GM23338 (cell line): ENCODE results near the gene TRAPPC4. TPM values are rescaled to one million over a fixed set of nuclear protein-coding genes. Genes with fewer than 3 reads are reported as not detected.

Experiments
- ATAC-seq: fragments of 200-7000 bp; cut with Tn5 transposase; 3 replicates; pipeline ENCODE4 v1.9.1; 2020
- DNase-seq: peaks from one replicate; pipeline ENCODE4 v3.0.0-alpha.2; 2015; ENCODE audit warnings: low spot score
- H2AFZ ChIP-seq: fragments of 200-600 bp; sonication (generic); 2 replicates; pipeline ENCODE4 v1.8.0; 2016; ENCODE audit warnings: antibody characterized with exemption, mild to moderate bottlenecking, moderate library complexity
- H3F3A ChIP-seq: fragments of 200-600 bp; sonication (generic); replicated peaks from 2 replicates; pipeline ENCODE4 v1.8.0; 2017; ENCODE audit warnings: antibody characterized with exemption, mixed run types, low read depth
- H3K27ac ChIP-seq: fragments of 200-600 bp; sonication (generic); 2 replicates; pipeline ENCODE4 v1.6.1; 2016; ENCODE audit warnings: low read depth
- H3K27me3 ChIP-seq: fragments of 200-600 bp; sonication (generic); 2 replicates; pipeline ENCODE4 v1.8.0; 2016; ENCODE audit warnings: mild to moderate bottlenecking, mixed run types, moderate library complexity; ENCODE audit not compliant: insufficient read depth
- H3K36me3 ChIP-seq: fragments of 200-600 bp; sonication (generic); 2 replicates; pipeline ENCODE4 v1.8.0; 2016; ENCODE audit warnings: mild to moderate bottlenecking; ENCODE audit not compliant: insufficient read depth
- H3K4me1 ChIP-seq: fragments of 200-600 bp; sonication (generic); 2 replicates; pipeline ENCODE4 v1.8.0; 2016; ENCODE audit warnings: mild to moderate bottlenecking, moderate library complexity; ENCODE audit not compliant: insufficient read depth
- H3K4me2 ChIP-seq: fragments of 200-600 bp; sonication (generic); 2 replicates; pipeline ENCODE4 v1.7.1; 2017; ENCODE audit warnings: mixed run types
- H3K4me3 ChIP-seq: fragments of 200-600 bp; sonication (generic); 2 replicates; pipeline ENCODE4 v1.6.1; 2016; ENCODE audit warnings: mixed run types
- H3K79me2 ChIP-seq: fragments of 200-600 bp; sonication (generic); replicated peaks from 2 replicates; pipeline ENCODE4 v1.8.0; 2017; ENCODE audit warnings: mild to moderate bottlenecking; ENCODE audit not compliant: insufficient read depth
- H3K9me2 ChIP-seq: fragments of 200-600 bp; sonication (generic); 2 replicates; pipeline ENCODE4 v1.8.0; 2017; ENCODE audit not compliant: insufficient read depth
- H4K20me1 ChIP-seq: fragments of 200-600 bp; sonication (generic); replicated peaks from 2 replicates; pipeline ENCODE4 v1.8.0; 2017; ENCODE audit warnings: mild to moderate bottlenecking; ENCODE audit not compliant: insufficient read depth
- H3K27ac Mint-ChIP-seq: 2 replicates; pipeline ENCODE4 v1.8.0; 2020; ENCODE audit warnings: inconsistent platforms, mild to moderate bottlenecking, moderate library complexity, mixed read lengths
- H3K27me3 Mint-ChIP-seq: 3 replicates; pipeline ENCODE4 v1.8.0; 2022; ENCODE audit warnings: low read depth, mild to moderate bottlenecking, moderate library complexity, mixed read lengths, inconsistent platforms; ENCODE audit not compliant: insufficient read depth, poor library complexity
- H3K36me3 Mint-ChIP-seq: 3 replicates; pipeline ENCODE4 v1.8.0; 2021; ENCODE audit warnings: low read depth, mild to moderate bottlenecking, inconsistent platforms, moderate library complexity, mixed read lengths
- H3K4me1 Mint-ChIP-seq: 3 replicates; pipeline ENCODE4 v1.8.0; 2020; ENCODE audit warnings: mild to moderate bottlenecking, inconsistent platforms, mixed read lengths
- H3K4me3 Mint-ChIP-seq: 3 replicates; pipeline ENCODE4 v1.8.0; 2021; ENCODE audit warnings: moderate library complexity, mild to moderate bottlenecking, inconsistent platforms, mixed read lengths
- H3K9me3 Mint-ChIP-seq: 3 replicates; pipeline ENCODE4 v1.8.0; 2020; ENCODE audit warnings: moderate library complexity, mild to moderate bottlenecking, inconsistent platforms, mixed read lengths
- CREB1 ChIP-seq: fragments of 250-450 bp; sonication (Bioruptor Pico); IDR thresholded peaks from 2 replicates; pipeline ENCODE4 v1.5.0; 2020; ENCODE audit warnings: low read depth, mild to moderate bottlenecking, moderate library complexity
- CTCF ChIP-seq, 2 experiments: fragments of 200-600 bp in 1 of 2; sonication (generic) in 1 of 2; conservative IDR thresholded peaks; 2 replicates each; pipeline versions ENCODE4 v1.5.1 to v1.6.1; 2016 to 2017; ENCODE audit warnings: antibody characterized with exemption in 2 of 2, low read depth in 2 of 2, mild to moderate bottlenecking in 2 of 2, moderate library complexity in 1 of 2
- ETS1 ChIP-seq: IDR thresholded peaks from 2 replicates; pipeline ENCODE4 v1.6.1; 2016; ENCODE audit warnings: antibody characterized with exemption
- EZH2 ChIP-seq: fragments of 200-600 bp; sonication (generic); IDR thresholded peaks from one replicate; pipeline ENCODE4 v1.8.0; 2017; ENCODE audit warnings: antibody characterized with exemption, mild to moderate bottlenecking, low read depth; ENCODE audit not compliant: unreplicated experiment
- EZH2phosphoT487 ChIP-seq: fragments of 200-600 bp; sonication (generic); IDR thresholded peaks from one replicate; pipeline ENCODE4 v1.8.1; 2018; ENCODE audit warnings: antibody characterized with exemption; ENCODE audit not compliant: unreplicated experiment
- JUNB ChIP-seq: IDR thresholded peaks from one replicate; pipeline ENCODE4 v1.6.1; 2016; ENCODE audit warnings: antibody characterized with exemption; ENCODE audit not compliant: unreplicated experiment
- NANOG ChIP-seq: IDR thresholded peaks from 2 replicates; pipeline ENCODE4 v1.6.1; 2016; ENCODE audit warnings: antibody characterized with exemption, borderline replicate concordance
- POLR2AphosphoS5 ChIP-seq: IDR thresholded peaks from 2 replicates; pipeline ENCODE4 v1.6.1; 2016; ENCODE audit warnings: antibody characterized with exemption, low read depth
- STAT1 ChIP-seq: IDR thresholded peaks from one replicate; pipeline ENCODE4 v1.6.1; 2016; ENCODE audit warnings: antibody characterized with exemption; ENCODE audit not compliant: unreplicated experiment
- ZNF114 ChIP-seq: fragments of 250-450 bp; sonication (Bioruptor Pico); IDR thresholded peaks from 2 replicates; pipeline ENCODE4 v1.5.0; 2020; ENCODE audit warnings: mild to moderate bottlenecking, moderate library complexity
- ZNF331 ChIP-seq: fragments of 250-450 bp; sonication (Bioruptor Pico); IDR thresholded peaks from 2 replicates; pipeline ENCODE4 v1.5.0; 2020; ENCODE audit warnings: low read depth, mild to moderate bottlenecking, moderate library complexity
- polyA plus RNA-seq: library from polyadenylated mRNA; unstranded; fragments of >200 nt; fragmentation: Nextera tagmentation; extraction: Ambion mirVana; gene quantifications from 2 replicates; pipeline ENCODE4 v1.2.1, GENCODE V29; 2016
- total RNA-seq: library from RNA; depleted of rRNA; stranded (reverse); fragments of >200 nt; shearing (Covaris generic); gene quantifications from 2 replicates; pipeline ENCODE4 v1.2.3, GENCODE V29; 2014
- TF ChIP-seq, protein P1 (sequence below): fragments of 250-450 bp; sonication (Bioruptor Pico); IDR thresholded peaks from 2 replicates; pipeline ENCODE4 v1.5.0; 2020; ENCODE audit warnings: mild to moderate bottlenecking, moderate library complexity
- TF ChIP-seq, protein P2 (sequence below): IDR thresholded peaks from one replicate; pipeline ENCODE4 v1.6.1; 2018; ENCODE audit warnings: antibody characterized with exemption; ENCODE audit not compliant: unreplicated experiment

TRAPPC4 gene
- total and polyA plus RNA-seq, 2 experiments from 2014 or later, result 79.9 to 142 TPM

DNA sequence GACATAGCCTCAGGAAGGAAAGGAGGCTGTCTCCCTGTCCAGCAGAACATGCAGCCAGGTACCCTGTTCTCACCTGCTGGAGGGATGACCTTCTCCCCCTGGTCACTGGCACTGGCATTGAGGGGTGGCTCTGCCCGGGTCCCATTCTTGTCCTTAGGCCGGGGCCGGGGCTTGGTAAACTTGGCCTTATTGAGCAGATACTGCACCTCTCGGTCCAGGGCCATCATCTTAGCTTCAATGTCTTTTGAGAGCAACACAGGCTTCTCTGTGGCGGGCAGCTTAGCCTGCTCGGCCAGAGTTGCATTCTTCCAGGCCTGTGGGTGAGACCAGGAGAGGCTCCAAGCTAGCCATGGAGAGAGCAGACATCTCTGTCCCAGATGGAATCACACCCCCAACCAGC, 27.9 kb downstream of the TRAPPC4 start:
- no peaks in the 10 kb centered on the region for H3K9me3 Mint-ChIP-seq
- no peak overlapping the region for H2AFZ ChIP-seq
- no peak overlapping the region for H3K27ac ChIP-seq
- H3K4me3 ChIP-seq, result no peak overlapping the region
- TF ChIP-seq CREB1 (no peak), EZH2 (no peak), EZH2phosphoT487 (no peak), JUNB (no peak), CTCF (conservative IDR thresholded peaks at IDR 0.05; ENCODE audit: low read depth in 2 of 2) (no peak), STAT1 (no peak), POLR2AphosphoS5 (no peak), NANOG (no peak), ZNF331 (CRISPR knock-in tag) (no peak), ETS1 (no peak), ZNF114 (CRISPR knock-in tag) (no peak)
- TF ChIP-seq, protein P1, sequence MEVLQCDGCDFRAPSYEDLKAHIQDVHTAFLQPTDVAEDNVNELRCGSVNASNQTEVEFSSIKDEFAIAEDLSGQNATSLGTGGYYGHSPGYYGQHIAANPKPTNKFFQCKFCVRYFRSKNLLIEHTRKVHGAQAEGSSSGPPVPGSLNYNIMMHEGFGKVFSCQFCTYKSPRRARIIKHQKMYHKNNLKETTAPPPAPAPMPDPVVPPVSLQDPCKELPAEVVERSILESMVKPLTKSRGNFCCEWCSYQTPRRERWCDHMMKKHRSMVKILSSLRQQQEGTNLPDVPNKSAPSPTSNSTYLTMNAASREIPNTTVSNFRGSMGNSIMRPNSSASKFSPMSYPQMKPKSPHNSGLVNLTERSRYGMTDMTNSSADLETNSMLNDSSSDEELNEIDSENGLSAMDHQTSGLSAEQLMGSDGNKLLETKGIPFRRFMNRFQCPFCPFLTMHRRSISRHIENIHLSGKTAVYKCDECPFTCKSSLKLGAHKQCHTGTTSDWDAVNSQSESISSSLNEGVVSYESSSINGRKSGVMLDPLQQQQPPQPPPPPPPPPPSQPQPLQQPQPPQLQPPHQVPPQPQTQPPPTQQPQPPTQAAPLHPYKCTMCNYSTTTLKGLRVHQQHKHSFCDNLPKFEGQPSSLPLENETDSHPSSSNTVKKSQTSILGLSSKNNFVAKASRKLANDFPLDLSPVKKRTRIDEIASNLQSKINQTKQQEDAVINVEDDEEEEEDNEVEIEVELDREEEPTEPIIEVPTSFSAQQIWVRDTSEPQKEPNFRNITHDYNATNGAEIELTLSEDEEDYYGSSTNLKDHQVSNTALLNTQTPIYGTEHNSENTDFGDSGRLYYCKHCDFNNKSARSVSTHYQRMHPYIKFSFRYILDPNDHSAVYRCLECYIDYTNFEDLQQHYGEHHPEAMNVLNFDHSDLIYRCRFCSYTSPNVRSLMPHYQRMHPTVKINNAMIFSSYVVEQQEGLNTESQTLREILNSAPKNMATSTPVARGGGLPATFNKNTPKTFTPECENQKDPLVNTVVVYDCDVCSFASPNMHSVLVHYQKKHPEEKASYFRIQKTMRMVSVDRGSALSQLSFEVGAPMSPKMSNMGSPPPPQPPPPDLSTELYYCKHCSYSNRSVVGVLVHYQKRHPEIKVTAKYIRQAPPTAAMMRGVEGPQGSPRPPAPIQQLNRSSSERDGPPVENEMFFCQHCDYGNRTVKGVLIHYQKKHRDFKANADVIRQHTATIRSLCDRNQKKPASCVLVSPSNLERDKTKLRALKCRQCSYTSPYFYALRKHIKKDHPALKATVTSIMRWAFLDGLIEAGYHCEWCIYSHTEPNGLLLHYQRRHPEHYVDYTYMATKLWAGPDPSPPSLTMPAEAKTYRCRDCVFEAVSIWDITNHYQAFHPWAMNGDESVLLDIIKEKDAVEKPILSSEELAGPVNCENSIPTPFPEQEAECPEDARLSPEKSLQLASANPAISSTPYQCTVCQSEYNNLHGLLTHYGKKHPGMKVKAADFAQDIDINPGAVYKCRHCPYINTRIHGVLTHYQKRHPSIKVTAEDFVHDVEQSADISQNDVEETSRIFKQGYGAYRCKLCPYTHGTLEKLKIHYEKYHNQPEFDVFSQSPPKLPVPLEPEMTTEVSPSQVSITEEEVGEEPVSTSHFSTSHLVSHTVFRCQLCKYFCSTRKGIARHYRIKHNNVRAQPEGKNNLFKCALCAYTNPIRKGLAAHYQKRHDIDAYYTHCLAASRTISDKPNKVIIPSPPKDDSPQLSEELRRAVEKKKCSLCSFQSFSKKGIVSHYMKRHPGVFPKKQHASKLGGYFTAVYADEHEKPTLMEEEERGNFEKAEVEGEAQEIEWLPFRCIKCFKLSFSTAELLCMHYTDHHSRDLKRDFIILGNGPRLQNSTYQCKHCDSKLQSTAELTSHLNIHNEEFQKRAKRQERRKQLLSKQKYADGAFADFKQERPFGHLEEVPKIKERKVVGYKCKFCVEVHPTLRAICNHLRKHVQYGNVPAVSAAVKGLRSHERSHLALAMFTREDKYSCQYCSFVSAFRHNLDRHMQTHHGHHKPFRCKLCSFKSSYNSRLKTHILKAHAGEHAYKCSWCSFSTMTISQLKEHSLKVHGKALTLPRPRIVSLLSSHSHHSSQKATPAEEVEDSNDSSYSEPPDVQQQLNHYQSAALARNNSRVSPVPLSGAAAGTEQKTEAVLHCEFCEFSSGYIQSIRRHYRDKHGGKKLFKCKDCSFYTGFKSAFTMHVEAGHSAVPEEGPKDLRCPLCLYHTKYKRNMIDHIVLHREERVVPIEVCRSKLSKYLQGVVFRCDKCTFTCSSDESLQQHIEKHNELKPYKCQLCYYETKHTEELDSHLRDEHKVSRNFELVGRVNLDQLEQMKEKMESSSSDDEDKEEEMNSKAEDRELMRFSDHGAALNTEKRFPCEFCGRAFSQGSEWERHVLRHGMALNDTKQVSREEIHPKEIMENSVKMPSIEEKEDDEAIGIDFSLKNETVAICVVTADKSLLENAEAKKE (CRISPR knock-in tag), result no peak
- TF ChIP-seq, protein P2, sequence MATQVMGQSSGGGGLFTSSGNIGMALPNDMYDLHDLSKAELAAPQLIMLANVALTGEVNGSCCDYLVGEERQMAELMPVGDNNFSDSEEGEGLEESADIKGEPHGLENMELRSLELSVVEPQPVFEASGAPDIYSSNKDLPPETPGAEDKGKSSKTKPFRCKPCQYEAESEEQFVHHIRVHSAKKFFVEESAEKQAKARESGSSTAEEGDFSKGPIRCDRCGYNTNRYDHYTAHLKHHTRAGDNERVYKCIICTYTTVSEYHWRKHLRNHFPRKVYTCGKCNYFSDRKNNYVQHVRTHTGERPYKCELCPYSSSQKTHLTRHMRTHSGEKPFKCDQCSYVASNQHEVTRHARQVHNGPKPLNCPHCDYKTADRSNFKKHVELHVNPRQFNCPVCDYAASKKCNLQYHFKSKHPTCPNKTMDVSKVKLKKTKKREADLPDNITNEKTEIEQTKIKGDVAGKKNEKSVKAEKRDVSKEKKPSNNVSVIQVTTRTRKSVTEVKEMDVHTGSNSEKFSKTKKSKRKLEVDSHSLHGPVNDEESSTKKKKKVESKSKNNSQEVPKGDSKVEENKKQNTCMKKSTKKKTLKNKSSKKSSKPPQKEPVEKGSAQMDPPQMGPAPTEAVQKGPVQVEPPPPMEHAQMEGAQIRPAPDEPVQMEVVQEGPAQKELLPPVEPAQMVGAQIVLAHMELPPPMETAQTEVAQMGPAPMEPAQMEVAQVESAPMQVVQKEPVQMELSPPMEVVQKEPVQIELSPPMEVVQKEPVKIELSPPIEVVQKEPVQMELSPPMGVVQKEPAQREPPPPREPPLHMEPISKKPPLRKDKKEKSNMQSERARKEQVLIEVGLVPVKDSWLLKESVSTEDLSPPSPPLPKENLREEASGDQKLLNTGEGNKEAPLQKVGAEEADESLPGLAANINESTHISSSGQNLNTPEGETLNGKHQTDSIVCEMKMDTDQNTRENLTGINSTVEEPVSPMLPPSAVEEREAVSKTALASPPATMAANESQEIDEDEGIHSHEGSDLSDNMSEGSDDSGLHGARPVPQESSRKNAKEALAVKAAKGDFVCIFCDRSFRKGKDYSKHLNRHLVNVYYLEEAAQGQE, result no peak
- no peak overlapping the region for H3K27ac Mint-ChIP-seq
- H3F3A ChIP-seq, result peaks cover 6% of the 10 kb centered on the region; the same call in 1 of the 2 replicates
- H3K4me3 Mint-ChIP-seq, result no peak overlapping the region
- H3K36me3 ChIP-seq, result peaks cover 29% of the 10 kb centered on the region
- no peaks in the 10 kb centered on the region for H3K27me3 ChIP-seq
- peaks cover 13% of the 10 kb centered on the region for H3K4me1 ChIP-seq
- no peaks in the 10 kb centered on the region for H3K79me2 ChIP-seq
- ATAC-seq, result no peak
- peaks cover 72% of the 10 kb centered on the region for H3K36me3 Mint-ChIP-seq
- no peaks in the 10 kb centered on the region for H3K9me2 ChIP-seq
- no peak overlapping the region for H3K4me2 ChIP-seq
- H3K27me3 Mint-ChIP-seq, result peaks cover 10% of the 10 kb centered on the region
- H3K4me1 Mint-ChIP-seq, result peaks cover 15% of the 10 kb centered on the region; the same call in 2 of the 3 replicates
- DNase-seq, result no peak
- peaks cover 6% of the 10 kb centered on the region for H4K20me1 ChIP-seq
